Sigmoid colon (tissue), 7 donors: ENCODE data around the gene ARMH1. TPM values are rescaled to one million over a fixed set of nuclear protein-coding genes. Genes with fewer than 3 reads are reported as not detected.
"Not testable (repeated sequence)": the region's sequence is repeated elsewhere in the genome, so short reads cannot be mapped to it uniquely, and the experiment has no call there.

Experiments
- DNase-seq: peaks from one replicate; pipeline ENCODE4 v3.0.0-alpha.2; 2019
- H3K27ac ChIP-seq, 4 donors: fragments of 200-600 bp; sonication (generic); one replicate each; pipeline ENCODE4 v1.5.1; 2016 to 2019; ENCODE audit warnings: mild to moderate bottlenecking in 1 of 4
- H3K27me3 ChIP-seq, 3 donors: fragments of 200-600 bp; sonication (generic); one replicate each; pipeline ENCODE4 v1.5.1; 2019; ENCODE audit warnings: mild to moderate bottlenecking in 1 of 3
- H3K36me3 ChIP-seq, 4 donors: fragments of 200-600 bp; sonication (generic); one replicate each; pipeline ENCODE4 v1.5.1; 2016 to 2019
- H3K4me1 ChIP-seq, 4 donors: fragments of 200-600 bp; sonication (generic); one replicate each; pipeline ENCODE4 v1.5.1; 2017 to 2019
- H3K4me3 ChIP-seq, 4 donors: fragments of 200-600 bp; sonication (generic); one replicate each; pipeline ENCODE4 v1.5.1; 2017 to 2019; ENCODE audit warnings: mild to moderate bottlenecking in 2 of 4, moderate library complexity in 1 of 4
- H3K9me3 ChIP-seq, 4 donors: fragments of 200-600 bp in 3 of 4; sonication (generic) in 3 of 4; one replicate each; pipeline versions ENCODE4 v1.5.1 to v1.6.1; 2013 to 2019
- CTCF ChIP-seq, 4 experiments: fragments of 450-650 bp in 3 of 4; fragments of 200-600 bp in 1 of 4; IDR thresholded peaks; one replicate each; pipeline ENCODE4 v1.5.1; 2016 to 2019; ENCODE audit warnings: antibody characterized with exemption in 4 of 4, mild to moderate bottlenecking in 3 of 4, moderate library complexity in 2 of 4
- EP300 ChIP-seq, 4 donors: sonication (generic); formaldehyde crosslinking; IDR thresholded peaks; one replicate each; pipeline ENCODE4 v1.6.1; 2017; ENCODE audit warnings: antibody characterized with exemption in 4 of 4
- POLR2A ChIP-seq, 2 donors: fragments of 450-650 bp; IDR thresholded peaks; one replicate each; pipeline ENCODE4 v1.6.1; 2016; ENCODE audit warnings: antibody characterized with exemption in 2 of 2, mild to moderate bottlenecking in 2 of 2, moderate library complexity in 2 of 2
- POLR2AphosphoS5 ChIP-seq, 4 donors: sonication (generic); formaldehyde crosslinking; IDR thresholded peaks; one replicate each; pipeline ENCODE4 v1.6.1; 2017; ENCODE audit warnings: antibody characterized with exemption in 4 of 4
- WGBS, 2 donors: extraction: QIAGEN DNeasy Blood & Tissue Kit; methylation state at CpG; one replicate each; pipeline ENCODE4 v1.1.7; 2013; 5-methylcytosine and 5-hydroxymethylcytosine counted together
- intact Hi-C: fragments of 100-400 bp; cut with DNase I; formaldehyde crosslinking; loops from one replicate; pipeline ENCODE4 v1.15.1; 2023
- polyA plus RNA-seq, 3 donors: library from polyadenylated mRNA; stranded (reverse); fragments of 200-250 nt; gene quantifications; one replicate each; pipeline ENCODE4 v1.2.3, GENCODE V29; 2013
- total RNA-seq, 4 donors: library from RNA; depleted of rRNA; stranded (reverse); fragments of >200 nt; gene quantifications; one replicate each; pipeline ENCODE4 v1.1.0, GENCODE V29; 2016
- donor health status: healthy with polysubstance abuse.
- donor health status: Bipolar disorder and iron deficiency.
- donor health status: healthy.

The ARMH1 gene
- total and polyA plus RNA-seq, 7 donors, result 0.33 to 23.0 (median 1.3) TPM; not detected in 3

GRCh38 chr1:44664730-44665370 is 9.7 kb upstream of the ARMH1 start:
- DNase-seq, result no peak
- Histone ChIP-seq H3K4me1 (peaks cover 0 to 7% (median 3%) of the 10 kb centered on the region in 4 donors), H3K36me3 (no peaks in the 10 kb centered on the region), H3K27ac (no peak overlapping the region), H3K9me3 (no peaks in the 10 kb centered on the region), H3K4me3 (no peak overlapping the region), H3K27me3 (no peaks in the 10 kb centered on the region)
- intact Hi-C loops, result no loop called here
- no peak for TF ChIP-seq CTCF (IDR thresholded peaks at IDR 0.05)
- TF ChIP-seq POLR2A (IDR thresholded peaks at IDR 0.05), result no peak
- TF ChIP-seq POLR2AphosphoS5 (IDR thresholded peaks at IDR 0.05), result no peak
- TF ChIP-seq EP300 (IDR thresholded peaks at IDR 0.05), result no peak
- 66 to 91% methylated on average over 12 of the region's 12 CpGs for WGBS, 2 donors

DNA sequence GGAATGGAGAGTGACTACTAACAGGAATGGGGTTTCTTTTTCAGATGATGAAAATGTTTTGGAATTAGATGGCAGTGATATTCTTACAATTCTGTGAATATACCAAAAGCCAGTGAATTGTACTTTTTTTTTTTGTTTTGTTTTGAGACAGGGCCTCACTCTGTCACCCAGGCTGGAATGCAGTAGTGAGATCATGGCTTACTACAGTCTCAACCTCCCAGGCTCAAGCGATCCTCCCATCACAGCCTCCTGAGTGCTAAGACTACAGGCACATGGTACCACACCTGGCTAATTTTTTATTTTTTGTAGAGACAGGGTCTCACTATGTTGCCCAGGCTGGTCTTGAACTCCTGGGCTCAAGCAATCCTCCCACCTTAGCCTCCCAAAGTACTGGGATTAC is 7.8 kb upstream of the ARMH1 start:
- DNase-seq, result peak; percentile 17
- H3K9me3 ChIP-seq, intact Hi-C loops, H3K27me3 ChIP-seq, H3K36me3 ChIP-seq, H3K4me1 ChIP-seq, H3K27ac ChIP-seq, H3K4me3 ChIP-seq: not testable (repeated sequence)
- WGBS, 2 donors, result 98% methylated on average over 1 of the region's 1 CpG

DNA sequence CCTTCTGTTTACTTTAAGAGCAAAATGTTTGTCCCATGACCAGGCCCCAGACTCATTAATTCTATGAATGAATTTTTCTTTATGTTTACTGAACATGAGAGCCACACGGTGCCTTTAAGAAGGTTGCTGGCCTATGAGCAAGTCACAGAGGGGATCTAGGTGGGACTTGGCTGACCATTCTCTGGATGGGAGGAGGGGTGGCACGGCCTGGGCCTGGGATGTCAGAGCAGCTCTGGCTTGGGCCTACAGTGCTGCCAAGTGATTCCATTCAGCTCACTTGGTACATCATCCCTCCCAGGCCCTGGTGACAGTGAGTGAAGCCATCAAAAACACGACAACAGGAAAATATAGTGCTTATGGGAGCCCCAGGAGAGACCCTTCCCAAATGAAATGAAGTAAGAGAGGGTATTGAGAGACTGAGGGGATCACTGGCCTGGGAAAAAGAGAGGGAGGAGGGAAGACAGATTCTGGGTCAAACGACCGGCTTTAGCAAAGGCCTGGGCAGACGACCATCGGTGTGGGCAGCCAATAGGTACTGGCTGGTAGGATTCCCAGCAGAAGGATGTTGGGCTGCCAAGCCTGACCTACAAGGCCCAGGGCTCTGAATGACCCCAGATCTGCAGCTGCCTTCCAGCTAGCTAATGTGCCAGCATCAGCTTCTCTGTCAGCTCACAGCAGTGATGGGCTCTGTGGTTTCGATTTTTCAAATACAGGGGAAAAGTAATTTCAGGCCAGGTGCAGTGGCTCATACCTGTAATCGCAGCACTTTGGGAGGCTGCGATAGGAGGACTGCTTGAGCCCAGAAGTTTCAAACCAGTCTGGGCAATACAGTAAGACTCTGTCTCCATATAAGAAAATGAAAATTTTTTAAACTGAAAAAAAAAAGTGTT is 3.5 kb upstream of the ARMH1 start:
- peaks cover 0 to 31% (median 21%) of the 10 kb centered on the region in 4 donors for H3K4me1 ChIP-seq
- H3K27me3 ChIP-seq, result no peaks in the 10 kb centered on the region
- no peak overlapping the region for H3K27ac ChIP-seq
- H3K4me3 ChIP-seq, result no peak overlapping the region
- no peak for DNase-seq
- TF ChIP-seq EP300 (IDR thresholded peaks at IDR 0.05) (no peak), CTCF (IDR thresholded peaks at IDR 0.05) (no peak), POLR2AphosphoS5 (IDR thresholded peaks at IDR 0.05) (no peak), POLR2A (IDR thresholded peaks at IDR 0.05) (no peak)
- WGBS, 2 donors, result 94% methylated on average over 10 of the region's 10 CpGs
- no peaks in the 10 kb centered on the region for H3K36me3 ChIP-seq
- intact Hi-C loops, result no loop called here
- H3K9me3 ChIP-seq, result no peaks in the 10 kb centered on the region

DNA sequence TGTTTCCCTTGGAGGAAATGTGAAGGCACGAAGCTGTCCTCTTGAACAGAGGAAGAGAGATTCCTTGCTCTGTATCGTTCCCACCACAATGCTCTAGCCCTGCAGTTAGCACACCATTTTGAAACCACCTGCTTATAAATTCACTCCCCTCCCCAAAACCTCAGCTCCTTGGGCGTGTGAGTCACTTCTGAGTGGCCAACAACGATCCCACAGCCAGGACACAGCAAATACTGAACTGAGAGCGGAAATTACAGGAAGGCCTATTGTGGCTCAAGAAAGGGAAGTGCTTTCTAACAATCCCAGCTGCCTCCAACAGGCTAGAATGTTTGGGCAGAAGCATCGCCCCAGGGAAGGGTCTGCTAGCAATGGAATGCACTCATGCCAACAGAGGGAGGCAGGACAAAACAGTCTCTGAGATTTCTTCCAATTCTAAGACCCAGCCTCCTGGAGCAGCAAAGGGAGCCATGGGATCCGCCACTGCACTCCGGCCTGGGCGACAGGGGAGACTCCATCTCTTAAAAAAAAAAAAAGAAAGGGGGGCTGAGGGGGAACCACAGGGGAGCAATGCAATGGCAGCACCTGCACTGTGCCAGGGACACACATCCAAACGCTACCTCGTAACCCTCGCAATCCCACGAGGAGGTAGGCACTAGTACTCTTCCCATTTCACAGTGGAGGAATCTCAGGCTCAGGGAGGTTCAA is 2.1 kb upstream of the ARMH1 start:
- intact Hi-C loops, result no loop called here
- WGBS, 2 donors, result 65 to 85% methylated on average over 13 of the region's 13 CpGs
- Histone ChIP-seq H3K27me3 (no peaks in the 10 kb centered on the region), H3K36me3 (no peaks in the 10 kb centered on the region), H3K4me3 (no peak overlapping the region), H3K27ac (peak overlapping the region; percentile 90 to 95 (median 94)), H3K4me1 (peaks cover 0 to 31% (median 21%) of the 10 kb centered on the region in 4 donors), H3K9me3 (no peaks in the 10 kb centered on the region)
- no peak for DNase-seq
- TF ChIP-seq EP300 (IDR thresholded peaks at IDR 0.05), result no peak
- no peak for TF ChIP-seq POLR2A (IDR thresholded peaks at IDR 0.05)
- TF ChIP-seq CTCF (IDR thresholded peaks at IDR 0.05), result no peak
- TF ChIP-seq POLR2AphosphoS5 (IDR thresholded peaks at IDR 0.05), result no peak
